ENCODE data around the gene NAMPT. TPM values are rescaled to one million over a fixed set of nuclear protein-coding genes. Genes with fewer than 3 reads are reported as not detected.

Gene NAMPT
- total RNA-seq, 1 donor from 2014 or later = 52.7 TPM

DNA sequence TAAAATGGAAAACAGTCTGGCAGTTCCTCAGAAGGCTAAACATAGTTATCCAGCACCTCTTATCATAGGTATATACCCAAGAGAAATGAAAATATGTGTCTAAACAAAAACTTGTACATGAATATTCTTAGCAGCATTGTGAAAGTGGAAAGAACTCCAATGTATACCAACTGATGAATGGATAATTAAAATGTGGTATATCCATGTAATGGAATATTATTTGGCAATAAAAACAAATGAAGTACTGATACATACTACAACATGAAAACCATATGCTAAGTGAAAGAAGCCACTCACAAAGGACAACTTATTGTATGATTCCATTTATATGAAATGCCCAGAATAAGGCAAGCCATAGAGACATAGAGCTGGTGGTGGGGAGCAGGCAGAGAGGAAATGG lies 32.2 kb upstream of the NAMPT start:
- Mint-ChIP-seq H3K27me3 (ENCODE audit: low read depth) (peaks cover 7% of the 10 kb centered on the region), H3K4me3 (no peak overlapping the region), H3K36me3 (ENCODE audit: low read depth) (peaks cover 1% of the 10 kb centered on the region), H3K9me3 (peaks cover 8% of the 10 kb centered on the region), H3K27ac (ENCODE audit: unreplicated experiment) (no peak overlapping the region), H3K4me1 (no peaks in the 10 kb centered on the region)
- no peak for DNase-seq (ENCODE audit: low read depth, low spot score)
- TF ChIP-seq, protein P1, sequence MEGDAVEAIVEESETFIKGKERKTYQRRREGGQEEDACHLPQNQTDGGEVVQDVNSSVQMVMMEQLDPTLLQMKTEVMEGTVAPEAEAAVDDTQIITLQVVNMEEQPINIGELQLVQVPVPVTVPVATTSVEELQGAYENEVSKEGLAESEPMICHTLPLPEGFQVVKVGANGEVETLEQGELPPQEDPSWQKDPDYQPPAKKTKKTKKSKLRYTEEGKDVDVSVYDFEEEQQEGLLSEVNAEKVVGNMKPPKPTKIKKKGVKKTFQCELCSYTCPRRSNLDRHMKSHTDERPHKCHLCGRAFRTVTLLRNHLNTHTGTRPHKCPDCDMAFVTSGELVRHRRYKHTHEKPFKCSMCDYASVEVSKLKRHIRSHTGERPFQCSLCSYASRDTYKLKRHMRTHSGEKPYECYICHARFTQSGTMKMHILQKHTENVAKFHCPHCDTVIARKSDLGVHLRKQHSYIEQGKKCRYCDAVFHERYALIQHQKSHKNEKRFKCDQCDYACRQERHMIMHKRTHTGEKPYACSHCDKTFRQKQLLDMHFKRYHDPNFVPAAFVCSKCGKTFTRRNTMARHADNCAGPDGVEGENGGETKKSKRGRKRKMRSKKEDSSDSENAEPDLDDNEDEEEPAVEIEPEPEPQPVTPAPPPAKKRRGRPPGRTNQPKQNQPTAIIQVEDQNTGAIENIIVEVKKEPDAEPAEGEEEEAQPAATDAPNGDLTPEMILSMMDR (conservative IDR thresholded peaks at IDR 0.05) = no peak

DNA sequence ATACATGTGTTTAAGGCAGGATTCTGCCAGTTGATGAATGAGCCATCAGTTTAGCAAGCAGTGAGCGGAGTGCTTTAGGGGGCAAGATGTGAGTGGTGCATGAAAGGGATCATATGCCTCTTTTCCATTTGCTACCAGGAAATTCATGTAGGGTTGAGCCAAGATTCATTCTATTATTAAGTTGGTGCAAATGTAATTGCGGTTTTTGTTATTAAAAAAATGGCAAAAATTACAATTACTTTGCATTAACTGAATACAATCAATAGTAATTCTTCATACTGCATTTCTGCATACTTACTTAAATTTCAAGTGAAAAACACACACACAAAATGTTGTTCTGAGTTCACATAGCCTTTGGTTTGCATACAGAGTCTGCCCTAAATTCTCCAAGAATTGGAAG lies 30.1 kb upstream of the NAMPT start:
- Mint-ChIP-seq H3K36me3 (ENCODE audit: low read depth) (no peaks in the 10 kb centered on the region), H3K4me3 (no peak overlapping the region), H3K27ac (ENCODE audit: unreplicated experiment) (no peak overlapping the region), H3K27me3 (ENCODE audit: low read depth) (no peaks in the 10 kb centered on the region), H3K4me1 (no peaks in the 10 kb centered on the region), H3K9me3 (peaks cover 2% of the 10 kb centered on the region)
- TF ChIP-seq, protein P1 (conservative IDR thresholded peaks at IDR 0.05) = no peak
- DNase-seq (ENCODE audit: low read depth, low spot score) = no peak

DNA sequence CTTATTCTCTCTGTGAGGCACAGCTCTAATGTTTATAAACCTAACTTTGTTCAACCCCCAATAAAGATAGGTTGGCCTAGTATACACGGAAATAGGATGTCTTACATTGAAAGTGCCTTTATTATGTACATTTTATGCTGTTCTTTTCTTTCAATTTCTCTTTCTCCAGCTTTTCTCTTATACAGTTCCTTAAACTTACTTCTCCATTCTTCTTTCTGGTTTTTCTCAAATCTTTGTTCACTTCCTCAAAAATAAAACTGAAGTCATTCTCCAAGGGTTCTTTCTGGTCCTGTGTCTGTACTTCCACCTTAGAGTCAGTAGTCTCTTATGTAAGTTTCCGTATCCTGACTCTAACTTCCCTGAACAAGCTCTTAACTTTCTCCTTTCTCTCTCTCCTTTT lies 29.2 kb upstream of the NAMPT start:
- Mint-ChIP-seq H3K4me1 (no peaks in the 10 kb centered on the region), H3K4me3 (no peak overlapping the region), H3K27me3 (ENCODE audit: low read depth) (no peaks in the 10 kb centered on the region), H3K27ac (ENCODE audit: unreplicated experiment) (no peak overlapping the region), H3K9me3 (peaks cover 2% of the 10 kb centered on the region), H3K36me3 (ENCODE audit: low read depth) (no peaks in the 10 kb centered on the region)
- TF ChIP-seq, protein P1 (conservative IDR thresholded peaks at IDR 0.05) = no peak
- DNase-seq (ENCODE audit: low read depth, low spot score) = no peak

DNA sequence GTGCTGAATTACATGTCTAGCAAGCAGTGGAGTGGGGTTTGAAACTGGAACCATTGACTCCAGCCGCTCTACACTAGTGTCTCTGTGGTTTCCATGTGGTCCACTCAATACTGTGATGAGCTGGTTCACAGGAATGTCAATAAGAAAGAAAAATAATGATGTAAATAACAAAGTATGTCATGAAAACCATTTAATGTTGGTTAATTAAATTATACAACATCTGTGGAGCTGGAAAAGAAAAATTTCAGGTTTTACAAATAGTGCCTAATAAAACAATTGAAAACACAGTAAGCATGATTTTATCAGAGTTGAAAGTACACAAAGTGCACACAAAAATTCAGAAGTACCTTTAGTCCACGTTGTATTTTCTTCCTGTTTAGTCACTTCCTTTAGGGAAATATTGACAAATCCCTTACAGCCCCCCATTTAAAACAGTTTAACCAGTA lies 28.7 kb upstream of the NAMPT start:
- no peak for DNase-seq (ENCODE audit: low read depth, low spot score)
- H3K27ac Mint-ChIP-seq (ENCODE audit: unreplicated experiment) = no peak overlapping the region
- no peaks in the 10 kb centered on the region for H3K4me1 Mint-ChIP-seq
- TF ChIP-seq, protein P1 (conservative IDR thresholded peaks at IDR 0.05) = no peak
- no peaks in the 10 kb centered on the region for H3K36me3 Mint-ChIP-seq (ENCODE audit: low read depth)
- H3K9me3 Mint-ChIP-seq = peaks cover 2% of the 10 kb centered on the region
- H3K27me3 Mint-ChIP-seq (ENCODE audit: low read depth) = no peaks in the 10 kb centered on the region
- H3K4me3 Mint-ChIP-seq = no peak overlapping the region

DNA sequence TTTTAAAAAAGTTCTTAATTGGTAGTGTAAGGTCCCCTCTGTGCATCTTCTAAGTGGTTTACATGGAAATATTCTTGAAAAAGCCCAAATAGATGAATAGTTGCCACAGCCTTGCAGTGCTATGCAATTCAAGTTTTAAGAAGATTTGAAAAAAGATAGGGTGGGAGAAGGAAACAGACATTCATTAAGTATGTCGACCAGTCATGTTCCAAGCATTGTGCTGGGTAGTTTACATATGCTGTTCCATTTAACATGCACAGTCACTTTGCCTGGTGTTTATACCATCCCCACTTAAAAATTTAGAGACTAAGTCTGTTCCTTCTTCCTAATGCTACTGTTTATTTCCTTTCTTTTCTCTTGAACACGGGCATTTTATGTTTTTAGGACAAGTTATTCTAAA lies 28.1 kb upstream of the NAMPT start:
- no peaks in the 10 kb centered on the region for H3K36me3 Mint-ChIP-seq (ENCODE audit: low read depth)
- no peak for DNase-seq (ENCODE audit: low read depth, low spot score)

More for the DNA sequence above, 28.1 kb upstream of the NAMPT start:
- Mint-ChIP-seq H3K27me3 (ENCODE audit: low read depth) (no peaks in the 10 kb centered on the region), H3K27ac (ENCODE audit: unreplicated experiment) (no peak overlapping the region), H3K9me3 (peaks cover 2% of the 10 kb centered on the region), H3K4me3 (no peak overlapping the region), H3K4me1 (no peaks in the 10 kb centered on the region)
- TF ChIP-seq, protein P1 (conservative IDR thresholded peaks at IDR 0.05) = no peak

All from neural crest cell (in vitro differentiated cells).